Measurements from ENCODE around the gene PPFIBP1. TPM values are rescaled to one million over a fixed set of nuclear protein-coding genes. Genes with fewer than 3 reads are reported as not detected.

The PPFIBP1 gene
- total RNA-seq, 3 donors from 2014 or later (not counting 1 experiment from before 2014, with no cell fraction given) = 0.73 to 1.6 (median 1.4) TPM

GRCh38 chr12:27527512-27527911 is 3.5 kb downstream of the PPFIBP1 start:
- Mint-ChIP-seq H3K36me3 (no peaks in the 10 kb centered on the region), H3K9me3 (no peaks in the 10 kb centered on the region), H3K4me3 (no peak overlapping the region), H3K27ac (no peak overlapping the region), H3K4me1 (peaks cover 12 to 20% of the 10 kb centered on the region in 2 donors), H3K27me3 (ENCODE audit: low read depth in 2 of 2) (peaks cover 25 to 32% of the 10 kb centered on the region in 2 donors)
- intact Hi-C loops (cut with micrococcal nuclease) = no loop called here
- DNase-seq (no peak), ATAC-seq (no peak)
- H3K36me3 ChIP-seq (ENCODE audit: control insufficient read depth, insufficient read depth, low read length) = no peaks in the 10 kb centered on the region
- H3K27ac ChIP-seq (ENCODE audit: low read length) = no peak overlapping the region
- TF ChIP-seq CTCF (IDR thresholded peaks at IDR 0.05) = no peak
- WGBS (ENCODE audit: insufficient coverage) = 86% methylated on average over 9 of the region's 9 CpGs
- no peaks in the 10 kb centered on the region for H3K9me3 ChIP-seq (ENCODE audit: control insufficient read depth, insufficient read depth, low read length)
- peaks cover 16% of the 10 kb centered on the region for H3K4me1 ChIP-seq (ENCODE audit: control insufficient read depth, insufficient read depth, low read length)
- H3K4me3 ChIP-seq (ENCODE audit: low read length) = no peak overlapping the region
- H3K27me3 ChIP-seq (ENCODE audit: control insufficient read depth, insufficient read depth, low read length) = no peaks in the 10 kb centered on the region

GRCh38 chr12:27528788-27529187 is 4.8 kb downstream of the PPFIBP1 start:
- no peak for TF ChIP-seq CTCF (IDR thresholded peaks at IDR 0.05)
- WGBS (ENCODE audit: insufficient coverage) = 89% methylated on average over 3 of the region's 3 CpGs
- peaks cover 10% of the 10 kb centered on the region for H3K4me1 ChIP-seq (ENCODE audit: control insufficient read depth, insufficient read depth, low read length)
- ATAC-seq (no peak), DNase-seq (no peak)
- Mint-ChIP-seq H3K36me3 (no peaks in the 10 kb centered on the region), H3K4me1 (peaks cover 11 to 16% of the 10 kb centered on the region in 2 donors), H3K4me3 (no peak overlapping the region), H3K27me3 (ENCODE audit: low read depth in 2 of 2) (peaks cover 27 to 32% of the 10 kb centered on the region in 2 donors), H3K9me3 (no peaks in the 10 kb centered on the region), H3K27ac (no peak overlapping the region)
- intact Hi-C loops (cut with micrococcal nuclease) = no loop called here
- no peaks in the 10 kb centered on the region for H3K9me3 ChIP-seq (ENCODE audit: control insufficient read depth, insufficient read depth, low read length)
- H3K27me3 ChIP-seq (ENCODE audit: control insufficient read depth, insufficient read depth, low read length) = no peaks in the 10 kb centered on the region
- H3K4me3 ChIP-seq (ENCODE audit: low read length) = no peak overlapping the region
- no peaks in the 10 kb centered on the region for H3K36me3 ChIP-seq (ENCODE audit: control insufficient read depth, insufficient read depth, low read length)
- H3K27ac ChIP-seq (ENCODE audit: low read length) = no peak overlapping the region

- H3K27ac ChIP-seq (ENCODE audit: low read length) = no peak overlapping the region
- TF ChIP-seq CTCF (IDR thresholded peaks at IDR 0.05) = no peak
- DNase-seq (no peak), ATAC-seq (no peak)
- Mint-ChIP-seq H3K9me3 (no peaks in the 10 kb centered on the region), H3K27ac (no peak overlapping the region), H3K4me3 (no peak overlapping the region), H3K36me3 (no peaks in the 10 kb centered on the region), H3K4me1 (peaks cover 17% of the 10 kb centered on the region in 2 donors), H3K27me3 (ENCODE audit: low read depth in 2 of 2) (peaks cover 21 to 24% of the 10 kb centered on the region in 2 donors)
- intact Hi-C loops (cut with micrococcal nuclease) = no loop called here
- H3K4me1 ChIP-seq (ENCODE audit: control insufficient read depth, insufficient read depth, low read length) = peaks cover 6% of the 10 kb centered on the region
- H3K9me3 ChIP-seq (ENCODE audit: control insufficient read depth, insufficient read depth, low read length) = no peaks in the 10 kb centered on the region
- H3K36me3 ChIP-seq (ENCODE audit: control insufficient read depth, insufficient read depth, low read length) = no peaks in the 10 kb centered on the region
- no peaks in the 10 kb centered on the region for H3K27me3 ChIP-seq (ENCODE audit: control insufficient read depth, insufficient read depth, low read length)
- H3K4me3 ChIP-seq (ENCODE audit: low read length) = no peak overlapping the region
- 66% methylated on average over 7 of the region's 7 CpGs for WGBS (ENCODE audit: insufficient coverage)
Measured at GRCh38 chr12:27530157-27530922, 6.3 kb downstream of the PPFIBP1 start.

- no peaks in the 10 kb centered on the region for H3K36me3 Mint-ChIP-seq
- DNase-seq (no peak), ATAC-seq (no peak)
- Histone ChIP-seq H3K27ac (ENCODE audit: low read length) (no peak overlapping the region), H3K27me3 (ENCODE audit: control insufficient read depth, insufficient read depth, low read length) (no peaks in the 10 kb centered on the region), H3K36me3 (ENCODE audit: control insufficient read depth, insufficient read depth, low read length) (no peaks in the 10 kb centered on the region), H3K4me3 (ENCODE audit: low read length) (no peak overlapping the region), H3K4me1 (ENCODE audit: control insufficient read depth, insufficient read depth, low read length) (peaks cover 9% of the 10 kb centered on the region), H3K9me3 (ENCODE audit: control insufficient read depth, insufficient read depth, low read length) (no peaks in the 10 kb centered on the region)
- H3K27me3 Mint-ChIP-seq (ENCODE audit: low read depth in 2 of 2) = peaks cover 14 to 15% of the 10 kb centered on the region in 2 donors
- H3K4me1 Mint-ChIP-seq = peaks cover 17% of the 10 kb centered on the region in 2 donors
- intact Hi-C loops (cut with micrococcal nuclease) = no loop called here
- no peaks in the 10 kb centered on the region for H3K9me3 Mint-ChIP-seq
- H3K4me3 Mint-ChIP-seq = no peak overlapping the region
- 83% methylated on average over 3 of the region's 4 CpGs for WGBS (ENCODE audit: insufficient coverage)
- no peak for TF ChIP-seq CTCF (IDR thresholded peaks at IDR 0.05)
- no peak overlapping the region for H3K27ac Mint-ChIP-seq
Measured at GRCh38 chr12:27531896-27532295, 7.9 kb downstream of the PPFIBP1 start.

Measured in natural killer cell (primary cell).